ENCODE data around the gene THOC6. TPM values are rescaled to one million over a fixed set of nuclear protein-coding genes. Genes with fewer than 3 reads are reported as not detected.

THOC6 gene
- total and polyA plus RNA-seq, 9 of the 15 experiments (the other 6 are each of a cell fraction or from before 2014, with no cell fraction given) = 2.5 to 65.4 (median 42.3) TPM

DNA sequence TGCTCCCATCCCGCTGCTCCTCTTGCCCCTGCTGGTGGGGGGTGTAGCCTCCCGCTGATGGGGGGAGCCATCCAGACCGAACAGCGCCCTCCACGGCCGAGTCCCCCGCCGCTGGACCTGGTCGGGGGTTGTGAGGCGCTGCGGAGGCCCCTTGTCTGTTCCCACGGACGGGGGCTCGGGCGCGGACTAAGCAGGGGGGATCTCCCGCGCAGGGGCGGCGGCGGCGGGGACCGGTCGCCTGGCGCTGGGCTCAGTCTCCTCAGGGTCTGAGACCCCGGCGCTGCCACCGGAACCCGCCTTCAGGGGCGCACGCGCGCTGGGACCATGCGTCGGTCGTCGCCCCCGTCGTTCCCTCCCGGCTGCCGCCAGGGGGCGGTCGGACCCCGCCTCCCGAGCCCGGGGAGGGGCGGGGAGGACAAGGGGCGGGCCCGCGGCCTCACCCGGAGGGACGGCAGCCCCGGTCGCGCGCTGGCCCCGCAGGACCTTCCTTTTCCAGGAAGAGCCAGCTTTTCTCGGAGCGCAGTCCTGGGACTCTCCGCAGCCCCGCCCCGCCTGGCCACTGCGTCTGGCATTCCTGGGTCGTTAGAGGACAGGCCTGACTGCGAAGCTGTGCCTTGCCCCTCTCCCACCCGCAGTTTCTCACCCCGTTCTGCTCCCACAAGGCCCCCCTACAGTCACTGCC lies 35.3 kb downstream of the THOC6 start (continued):
- TF ChIP-seq, protein P1, sequence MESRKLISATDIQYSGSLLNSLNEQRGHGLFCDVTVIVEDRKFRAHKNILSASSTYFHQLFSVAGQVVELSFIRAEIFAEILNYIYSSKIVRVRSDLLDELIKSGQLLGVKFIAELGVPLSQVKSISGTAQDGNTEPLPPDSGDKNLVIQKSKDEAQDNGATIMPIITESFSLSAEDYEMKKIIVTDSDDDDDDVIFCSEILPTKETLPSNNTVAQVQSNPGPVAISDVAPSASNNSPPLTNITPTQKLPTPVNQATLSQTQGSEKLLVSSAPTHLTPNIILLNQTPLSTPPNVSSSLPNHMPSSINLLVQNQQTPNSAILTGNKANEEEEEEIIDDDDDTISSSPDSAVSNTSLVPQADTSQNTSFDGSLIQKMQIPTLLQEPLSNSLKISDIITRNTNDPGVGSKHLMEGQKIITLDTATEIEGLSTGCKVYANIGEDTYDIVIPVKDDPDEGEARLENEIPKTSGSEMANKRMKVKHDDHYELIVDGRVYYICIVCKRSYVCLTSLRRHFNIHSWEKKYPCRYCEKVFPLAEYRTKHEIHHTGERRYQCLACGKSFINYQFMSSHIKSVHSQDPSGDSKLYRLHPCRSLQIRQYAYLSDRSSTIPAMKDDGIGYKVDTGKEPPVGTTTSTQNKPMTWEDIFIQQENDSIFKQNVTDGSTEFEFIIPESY (CRISPR knock-in tag; IDR thresholded peaks at IDR 0.05) = peak; percentile 53
- TF ChIP-seq MXI1 (IDR thresholded peaks at IDR 0.05; ENCODE audit: low read depth, low read length) = no peak
- TF ChIP-seq ELF1 (tag; IDR thresholded peaks at IDR 0.05) = peak; percentile 75
- no peak for TF ChIP-seq ZNF184 (CRISPR knock-in tag; IDR thresholded peaks at IDR 0.05)
- TF ChIP-seq HMG20A (CRISPR knock-in tag; conservative IDR thresholded peaks at IDR 0.05) = no peak
- TF ChIP-seq KDM2B (CRISPR knock-in tag; IDR thresholded peaks at IDR 0.05) = peak; percentile 64; the same call in 1 of the 2 replicates
- TF ChIP-seq, protein P2, sequence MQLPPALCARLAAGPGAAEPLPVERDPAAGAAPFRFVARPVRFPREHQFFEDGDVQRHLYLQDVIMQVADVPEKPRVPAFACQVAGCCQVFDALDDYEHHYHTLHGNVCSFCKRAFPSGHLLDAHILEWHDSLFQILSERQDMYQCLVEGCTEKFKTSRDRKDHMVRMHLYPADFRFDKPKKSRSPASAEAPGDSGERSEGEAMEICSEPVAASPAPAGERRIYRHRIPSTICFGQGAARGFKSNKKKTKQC (CRISPR knock-in tag; IDR thresholded peaks at IDR 0.05) = no peak; the same call in 1 of the 2 replicates
- TF ChIP-seq HMGN3 (IDR thresholded peaks at IDR 0.05; ENCODE audit: borderline replicate concordance, extremely low read depth, insufficient read length, low read depth, low read length) = peak; percentile 46
- peak; percentile 87 to 95 (median 91) for TF ChIP-seq CTCF (IDR thresholded peaks at IDR 0.05 in 2 of 3, conservative IDR thresholded peaks at IDR 0.05 in 1 of 3; ENCODE audit: insufficient read depth in 2 of 3, low read depth in 1 of 3, low read length in 3 of 3)
- no peak for TF ChIP-seq CEBPB (tag; IDR thresholded peaks at IDR 0.05)
- peak; percentile 67 for TF ChIP-seq PCBP1 (IDR thresholded peaks at IDR 0.05; ENCODE audit: low read depth, low read length, poor library complexity, severe bottlenecking)
- TF ChIP-seq, protein P3, sequence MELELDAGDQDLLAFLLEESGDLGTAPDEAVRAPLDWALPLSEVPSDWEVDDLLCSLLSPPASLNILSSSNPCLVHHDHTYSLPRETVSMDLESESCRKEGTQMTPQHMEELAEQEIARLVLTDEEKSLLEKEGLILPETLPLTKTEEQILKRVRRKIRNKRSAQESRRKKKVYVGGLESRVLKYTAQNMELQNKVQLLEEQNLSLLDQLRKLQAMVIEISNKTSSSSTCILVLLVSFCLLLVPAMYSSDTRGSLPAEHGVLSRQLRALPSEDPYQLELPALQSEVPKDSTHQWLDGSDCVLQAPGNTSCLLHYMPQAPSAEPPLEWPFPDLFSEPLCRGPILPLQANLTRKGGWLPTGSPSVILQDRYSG (tag; conservative IDR thresholded peaks at IDR 0.05; ENCODE audit: low read depth) = no peak
- TF ChIP-seq, protein P4, sequence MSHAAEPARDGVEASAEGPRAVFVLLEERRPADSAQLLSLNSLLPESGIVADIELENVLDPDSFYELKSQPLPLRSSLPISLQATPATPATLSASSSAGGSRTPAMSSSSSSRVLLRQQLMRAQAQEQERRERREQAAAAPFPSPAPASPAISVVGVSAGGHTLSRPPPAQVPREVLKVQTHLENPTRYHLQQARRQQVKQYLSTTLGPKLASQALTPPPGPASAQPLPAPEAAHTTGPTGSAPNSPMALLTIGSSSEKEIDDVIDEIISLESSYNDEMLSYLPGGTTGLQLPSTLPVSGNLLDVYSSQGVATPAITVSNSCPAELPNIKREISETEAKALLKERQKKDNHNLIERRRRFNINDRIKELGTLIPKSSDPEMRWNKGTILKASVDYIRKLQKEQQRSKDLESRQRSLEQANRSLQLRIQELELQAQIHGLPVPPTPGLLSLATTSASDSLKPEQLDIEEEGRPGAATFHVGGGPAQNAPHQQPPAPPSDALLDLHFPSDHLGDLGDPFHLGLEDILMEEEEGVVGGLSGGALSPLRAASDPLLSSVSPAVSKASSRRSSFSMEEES (CRISPR knock-in tag; IDR thresholded peaks at IDR 0.05) = no peak
- no peak for TF ChIP-seq HBP1 (CRISPR knock-in tag; IDR thresholded peaks at IDR 0.05)
- TF ChIP-seq LCOR (CRISPR knock-in tag; IDR thresholded peaks at IDR 0.05) = peak; percentile 35; the same call in 1 of the 2 replicates
- TF ChIP-seq BCOR (IDR thresholded peaks at IDR 0.05) = no peak
- TF ChIP-seq ZBTB17 (CRISPR knock-in tag; IDR thresholded peaks at IDR 0.05) = peak; percentile 9; the same call in 1 of the 2 replicates
- TF ChIP-seq STAT5B (CRISPR knock-in tag; IDR thresholded peaks at IDR 0.05) = no peak
- TF ChIP-seq L3MBTL2 (IDR thresholded peaks at IDR 0.05) = peak; percentile 76

Measured in K562 (cell line).